Measurements from ENCODE around the gene TRMT112.

TRMT112 gene

DNA sequence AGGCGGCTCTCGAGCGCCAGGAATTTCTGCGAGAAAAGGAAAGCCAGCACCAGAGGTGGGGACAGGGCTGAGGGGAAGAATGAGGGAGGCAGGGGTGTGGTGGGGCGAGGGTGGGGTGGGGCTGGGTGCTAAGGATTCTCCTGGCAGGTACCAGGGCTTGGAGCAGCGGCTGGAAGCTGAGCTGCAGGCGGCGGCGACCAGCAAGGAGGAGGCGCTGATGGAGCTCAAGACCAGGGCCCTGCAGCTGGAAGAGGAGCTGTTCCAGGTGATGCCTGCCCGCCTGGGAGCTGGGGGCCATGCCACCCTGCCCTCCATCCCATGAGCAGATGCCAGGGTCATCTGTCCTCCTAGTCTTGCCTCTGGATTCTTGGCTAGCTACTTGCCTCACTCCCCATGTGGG, 32.0 kb upstream of the TRMT112 start:
- DNase-seq: no peak

DNA sequence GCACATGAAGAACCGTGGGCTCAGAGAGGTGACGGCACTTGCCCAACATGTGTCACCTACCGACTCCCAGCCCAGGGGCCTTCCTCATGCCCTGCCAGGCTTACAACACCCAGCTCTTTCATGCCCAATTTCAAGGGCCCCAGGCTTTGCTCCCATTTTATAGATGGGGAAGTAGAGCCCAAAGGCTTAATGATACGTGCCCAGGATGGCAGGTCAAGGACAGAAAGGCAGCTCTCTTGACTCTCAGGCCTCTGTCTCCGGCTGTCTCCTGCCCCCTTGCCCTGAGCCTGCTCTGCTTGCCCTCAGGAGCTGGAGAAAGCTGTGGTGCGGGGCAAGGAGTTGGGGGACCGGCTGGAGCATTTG, 31.6 kb upstream of the TRMT112 start:
- DNase-seq: no peak

DNA sequence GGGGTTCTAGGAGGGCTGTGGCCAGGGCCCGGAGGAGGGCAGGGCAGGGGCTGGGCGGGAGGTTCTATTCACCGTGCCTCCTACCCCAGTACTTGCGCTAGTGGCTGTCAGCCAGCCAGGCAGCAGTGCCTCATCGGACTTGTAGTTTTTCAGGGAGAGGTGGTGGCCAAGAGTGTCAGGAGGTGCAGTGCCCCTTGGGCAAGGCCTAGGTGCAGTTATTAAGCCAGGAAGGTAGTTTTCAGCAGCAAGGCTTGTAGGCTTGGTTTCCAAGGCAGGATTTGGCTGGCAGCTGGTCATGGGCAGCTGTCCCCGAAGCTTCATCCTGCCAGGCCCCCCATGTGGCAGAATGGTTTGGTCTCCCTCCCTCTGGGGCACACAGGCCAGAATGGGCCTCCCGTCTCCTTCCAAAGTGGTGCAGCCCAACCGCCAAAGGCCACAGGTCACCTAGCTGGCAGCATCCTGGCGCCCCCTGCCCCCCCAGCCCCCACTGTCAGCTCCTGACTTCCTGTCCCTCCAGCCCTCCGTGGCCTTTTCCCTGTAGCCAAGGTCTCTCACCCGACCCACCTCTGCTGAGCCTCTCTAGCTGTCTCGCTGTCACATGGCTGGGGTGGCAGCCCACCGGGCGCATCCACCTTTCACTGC, 31.1 kb upstream of the TRMT112 start:
- no peak for DNase-seq

DNA sequence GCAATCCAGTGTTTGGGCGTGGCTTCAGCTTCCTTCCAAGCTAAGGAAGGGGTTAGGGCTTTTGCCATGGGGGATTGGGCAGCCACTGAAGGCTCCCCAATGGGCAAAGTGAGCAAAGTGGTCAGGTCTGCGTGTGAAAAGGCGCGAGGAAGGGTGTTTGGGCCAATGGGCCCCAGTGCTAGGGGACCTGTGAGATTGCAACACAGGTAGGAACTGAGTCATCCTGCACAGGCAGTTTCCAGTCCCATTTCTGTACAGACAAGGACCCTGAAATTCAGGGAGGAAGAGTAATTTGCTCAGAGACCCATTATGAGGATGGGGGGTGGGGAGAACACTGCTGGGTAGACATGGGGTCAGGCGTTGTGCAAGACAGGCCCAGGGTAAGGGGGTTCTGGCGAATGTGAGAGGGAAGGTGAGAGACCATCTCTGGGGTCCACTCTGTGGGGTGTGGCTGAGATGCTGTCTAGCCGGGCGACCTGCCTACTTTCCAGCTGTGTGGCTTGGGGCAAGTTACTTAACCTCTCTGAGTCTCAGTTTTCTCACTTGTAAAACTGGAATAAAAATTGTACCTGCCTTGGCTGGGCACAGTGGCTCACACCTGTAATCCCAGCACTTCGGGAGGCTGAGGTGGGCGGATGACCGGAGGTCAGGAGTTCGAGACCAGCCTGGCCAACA, 30.0 kb upstream of the TRMT112 start:
- no peak for DNase-seq

DNA sequence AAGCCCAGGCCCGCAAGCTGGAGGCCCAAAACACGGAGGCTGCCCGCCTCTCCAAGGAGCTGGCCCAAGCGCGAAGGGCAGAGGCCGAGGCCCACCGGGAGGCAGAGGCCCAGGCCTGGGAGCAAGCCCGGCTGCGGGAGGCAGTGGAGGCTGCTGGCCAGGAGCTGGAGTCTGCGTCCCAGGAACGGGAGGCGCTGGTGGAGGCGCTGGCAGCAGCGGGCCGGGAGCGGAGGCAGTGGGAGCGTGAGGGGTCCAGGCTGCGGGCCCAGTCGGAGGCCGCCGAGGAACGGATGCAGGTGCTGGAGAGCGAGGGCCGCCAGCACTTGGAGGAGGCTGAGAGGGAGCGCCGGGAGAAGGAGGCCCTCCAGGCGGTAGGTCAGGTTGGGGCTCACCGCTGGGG, 27.4 kb upstream of the TRMT112 start:
- no peak for DNase-seq

DNA sequence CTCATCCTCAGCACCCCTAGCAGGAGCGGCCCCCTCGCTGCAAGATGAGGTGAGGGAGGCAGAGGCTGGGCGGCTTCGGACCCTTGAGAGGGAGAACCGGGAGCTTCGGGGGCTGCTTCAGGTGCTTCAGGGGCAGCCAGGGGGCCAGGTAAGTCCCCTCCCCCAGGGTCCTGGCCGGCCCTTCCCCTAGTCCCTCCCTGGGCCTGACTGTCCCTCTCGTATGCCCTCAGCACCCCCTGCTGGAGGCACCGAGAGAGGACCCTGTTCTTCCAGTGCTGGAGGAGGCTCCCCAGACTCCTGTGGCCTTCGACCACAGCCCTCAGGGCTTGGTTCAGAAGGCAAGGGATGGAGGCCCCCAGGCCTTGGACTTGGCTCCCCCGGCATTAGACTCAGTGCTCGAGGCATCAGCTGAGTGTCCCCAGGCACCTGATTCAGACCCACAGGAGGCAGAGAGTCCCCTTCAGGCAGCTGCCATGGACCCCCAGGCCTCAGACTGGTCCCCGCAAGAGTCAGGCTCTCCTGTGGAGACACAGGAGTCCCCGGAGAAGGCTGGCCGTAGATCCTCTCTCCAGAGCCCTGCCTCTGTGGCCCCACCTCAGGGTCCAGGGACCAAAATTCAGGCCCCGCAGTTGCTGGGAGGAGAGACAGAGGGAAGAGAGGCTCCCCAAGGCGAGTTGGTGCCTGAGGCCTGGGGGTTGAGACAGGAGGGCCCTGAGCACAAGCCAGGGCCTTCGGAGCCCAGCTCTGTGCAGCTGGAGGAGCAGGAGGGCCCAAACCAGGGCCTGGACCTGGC, 26.6 kb upstream of the TRMT112 start:
- DNase-seq: no peak

DNA sequence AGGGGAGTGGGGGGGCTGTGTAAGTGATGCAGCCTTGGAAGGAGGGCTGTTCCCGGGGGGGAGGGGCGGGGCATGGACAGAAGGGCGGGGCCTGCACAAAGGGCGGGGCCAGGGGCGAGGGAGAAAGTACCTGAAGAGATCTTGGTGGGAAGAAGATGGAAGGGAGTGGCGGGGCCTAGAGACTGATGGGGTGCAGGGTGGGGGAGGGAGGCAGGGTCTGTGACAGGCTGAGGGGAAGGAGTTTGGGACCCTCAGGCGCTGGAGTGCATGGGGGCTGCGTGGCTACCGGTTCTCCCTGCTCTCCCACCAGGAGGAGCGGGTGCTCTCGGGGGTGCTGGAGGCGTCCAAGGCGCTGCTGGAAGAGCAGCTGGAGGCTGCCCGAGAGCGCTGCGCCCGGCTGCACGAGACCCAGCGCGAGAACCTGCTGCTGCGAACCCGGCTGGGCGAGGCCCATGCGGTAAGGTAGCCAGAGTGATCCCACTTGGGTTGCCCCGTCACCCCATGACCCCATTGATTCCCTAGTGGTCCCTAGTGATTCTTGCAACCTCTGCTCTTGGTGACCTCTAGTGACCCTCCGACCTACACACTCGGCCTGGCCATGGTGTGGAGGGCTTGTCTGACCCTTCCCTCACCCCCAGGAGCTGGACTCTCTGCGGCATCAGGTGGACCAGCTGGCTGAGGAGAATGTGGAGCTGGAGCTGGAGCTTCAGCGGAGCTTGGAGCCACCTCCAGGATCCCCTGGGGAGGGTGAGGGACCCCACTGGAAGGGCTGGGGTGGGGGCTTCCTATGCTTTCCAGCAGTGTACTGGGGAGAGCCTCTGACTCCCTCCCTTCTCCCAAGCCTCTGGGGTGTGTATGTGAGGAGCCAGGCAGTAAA, 25.7 kb upstream of the TRMT112 start:
- DNase-seq: no peak

DNA sequence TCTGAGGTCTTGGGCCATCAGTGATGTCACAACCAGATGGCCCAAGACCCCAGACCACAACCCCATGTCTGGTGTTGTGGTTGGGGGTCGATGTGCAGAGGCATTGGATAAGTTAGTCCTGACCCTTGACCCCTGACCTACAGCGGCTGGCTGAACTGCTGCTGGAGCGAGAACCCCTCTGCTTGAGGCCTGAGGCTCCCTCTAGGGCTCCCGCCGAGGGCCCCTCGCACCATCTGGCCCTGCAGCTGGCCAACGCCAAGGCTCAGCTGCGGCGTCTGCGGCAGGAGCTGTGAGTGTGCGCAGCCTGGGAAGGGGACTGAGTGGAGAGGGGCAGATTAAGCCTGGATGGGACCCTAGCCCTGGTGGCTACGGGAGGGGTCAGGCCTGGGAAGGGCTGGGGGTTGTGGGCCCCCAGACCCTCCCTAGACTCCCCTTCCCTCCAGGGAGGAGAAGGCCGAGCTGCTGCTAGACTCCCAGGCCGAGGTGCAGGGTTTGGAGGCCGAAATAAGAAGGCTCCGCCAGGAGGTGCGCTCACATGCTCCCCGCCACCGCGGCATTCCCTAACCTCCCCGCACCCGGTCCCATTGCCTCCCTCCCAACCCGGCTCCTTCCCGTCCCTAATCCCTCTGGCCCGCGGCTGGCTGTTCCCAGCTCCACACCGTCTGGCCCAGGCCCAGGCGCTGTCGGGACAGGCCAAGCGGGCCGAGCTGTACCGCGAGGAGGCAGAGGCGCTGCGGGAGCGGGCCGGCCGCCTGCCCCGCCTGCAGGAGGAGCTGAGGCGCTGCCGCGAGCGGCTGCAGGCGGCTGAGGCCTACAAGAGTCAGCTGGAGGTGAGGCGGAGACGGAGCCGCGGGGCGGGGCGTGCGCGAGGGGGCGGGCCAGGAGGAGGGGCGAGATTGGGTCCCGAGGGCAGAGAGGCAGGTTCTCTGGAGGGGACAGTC, 24.8 kb upstream of the TRMT112 start:
- DNase-seq: peak; percentile 83

DNA sequence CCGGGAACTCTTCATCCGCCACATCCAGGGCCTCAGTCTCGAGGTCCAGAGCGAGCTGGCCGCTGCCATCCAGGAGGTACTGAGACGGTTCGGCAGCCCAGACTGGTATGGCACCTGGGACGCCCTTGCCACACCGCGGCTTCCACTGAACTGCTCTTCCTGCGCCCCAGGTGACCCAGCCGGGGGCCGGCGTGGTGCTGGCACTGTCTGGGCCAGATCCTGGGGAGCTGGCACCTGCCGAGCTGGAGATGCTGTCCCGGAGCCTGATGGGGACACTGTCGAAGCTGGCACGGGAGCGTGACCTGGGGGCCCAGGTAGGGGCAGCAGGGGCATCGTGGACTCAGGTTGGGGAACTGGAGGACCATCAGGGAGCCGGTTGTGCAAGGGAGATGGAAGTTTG, 24.1 kb upstream of the TRMT112 start:
- no peak for DNase-seq

DNA sequence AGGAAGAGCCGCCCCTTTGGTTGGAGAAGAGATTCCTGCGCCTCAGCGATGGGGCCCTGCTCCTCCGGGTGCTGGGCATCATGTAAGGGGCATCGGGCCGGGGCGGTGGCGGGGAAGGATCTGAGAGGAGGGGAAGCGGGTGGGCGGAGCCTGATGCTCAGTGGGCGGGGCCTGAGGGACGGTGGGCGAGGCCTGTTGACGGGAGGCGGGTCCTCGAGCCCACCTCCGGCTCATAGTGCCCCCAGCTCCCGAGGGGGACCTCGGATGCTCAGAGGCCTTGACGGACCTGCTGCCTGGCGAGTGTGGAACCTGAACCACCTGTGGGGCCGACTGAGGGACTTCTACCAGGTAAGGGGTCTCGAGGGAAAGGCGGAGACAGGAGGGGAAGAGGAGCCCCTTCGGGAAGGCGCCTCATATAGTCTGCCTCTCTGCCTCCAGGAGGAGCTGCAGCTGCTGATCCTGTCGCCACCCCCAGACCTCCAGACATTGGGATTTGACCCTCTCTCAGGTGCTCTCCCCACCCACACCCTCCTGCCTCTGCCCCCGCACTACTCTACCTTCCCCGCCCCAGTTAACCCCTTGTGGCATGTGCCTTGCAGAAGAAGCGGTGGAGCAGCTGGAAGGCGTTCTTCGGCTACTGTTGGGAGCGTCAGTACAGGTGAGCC, 23.4 kb upstream of the TRMT112 start:
- no peak for DNase-seq

DNA sequence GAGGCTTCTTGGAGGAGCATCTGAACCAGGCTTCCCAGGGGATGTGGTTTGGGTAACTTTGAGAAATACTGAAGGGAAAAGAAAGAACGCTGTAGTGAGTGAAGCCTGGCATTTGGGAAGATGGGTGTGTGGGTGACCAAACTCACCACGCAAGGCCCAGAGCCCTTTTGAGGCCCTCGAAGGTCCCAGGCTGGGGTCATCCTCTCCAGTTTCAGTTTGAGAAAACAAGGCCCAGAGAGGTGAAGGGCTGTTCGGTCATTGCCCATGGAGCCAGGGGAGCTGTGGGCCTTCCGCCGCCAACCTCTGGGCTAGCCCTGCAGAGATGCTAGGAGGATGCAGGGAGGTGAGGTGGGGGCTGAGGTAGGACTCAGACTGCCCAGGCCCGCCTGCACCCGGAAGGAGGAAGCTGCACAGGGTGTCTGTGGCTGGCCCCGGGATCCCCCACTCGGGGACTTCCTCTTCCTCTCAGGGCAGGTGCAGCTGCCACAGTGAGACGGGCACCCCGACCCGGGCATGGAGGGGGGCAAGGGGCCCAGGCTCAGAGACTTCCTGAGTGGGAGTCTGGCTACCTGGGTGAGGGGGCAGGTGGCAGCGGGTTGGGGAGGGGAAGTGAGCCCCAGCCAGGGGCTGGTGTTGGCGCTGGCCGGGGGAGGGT, 22.5 kb upstream of the TRMT112 start, which contains the start of gene CCDC88B:
Gene CCDC88B (plus strand): TSS at position 451 of the 655 bp plus-strand sequence. CDS start 63 bp downstream, at position 514.
- DNase-seq: no peak

DNA sequence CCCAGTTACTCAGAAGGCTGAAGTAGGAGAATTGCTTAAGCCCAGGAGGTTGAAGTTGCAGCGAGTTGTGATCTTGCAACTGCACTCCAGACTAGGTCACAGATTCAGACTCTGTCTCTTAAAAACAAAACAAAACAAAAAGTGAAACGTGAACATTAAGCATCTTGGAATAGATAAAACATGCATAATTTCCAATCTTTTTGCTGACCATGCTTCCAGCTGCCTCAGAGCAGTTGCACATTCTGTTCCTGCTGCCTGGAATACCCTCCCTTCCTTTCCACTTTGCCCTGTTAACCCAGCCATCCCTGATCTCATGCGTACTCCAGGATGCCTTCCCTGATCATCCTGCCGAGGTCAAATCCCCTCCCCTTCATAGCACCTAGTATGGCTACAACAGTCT, 21.9 kb upstream of the TRMT112 start:
- no peak for DNase-seq

DNA sequence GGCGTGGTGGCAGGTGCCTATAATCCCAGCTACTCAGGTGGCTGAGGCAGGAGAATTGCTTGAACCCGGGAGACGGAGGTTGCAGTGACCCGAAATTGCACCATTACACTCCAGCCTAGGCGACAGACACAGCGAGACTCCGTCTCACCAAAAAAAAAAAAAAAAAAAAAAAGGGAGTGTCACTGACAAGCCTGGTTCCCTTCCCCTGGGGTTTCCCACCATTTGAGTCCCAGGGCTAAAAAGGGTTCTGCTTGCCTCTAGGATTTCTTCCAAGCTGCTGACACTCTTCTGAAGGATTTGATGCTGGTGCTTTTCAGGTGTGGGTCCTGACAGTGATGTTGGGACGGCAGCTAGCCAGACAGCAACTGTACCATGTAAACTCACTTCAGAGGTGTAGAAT, 21.4 kb upstream of the TRMT112 start:
- no peak for DNase-seq

DNA sequence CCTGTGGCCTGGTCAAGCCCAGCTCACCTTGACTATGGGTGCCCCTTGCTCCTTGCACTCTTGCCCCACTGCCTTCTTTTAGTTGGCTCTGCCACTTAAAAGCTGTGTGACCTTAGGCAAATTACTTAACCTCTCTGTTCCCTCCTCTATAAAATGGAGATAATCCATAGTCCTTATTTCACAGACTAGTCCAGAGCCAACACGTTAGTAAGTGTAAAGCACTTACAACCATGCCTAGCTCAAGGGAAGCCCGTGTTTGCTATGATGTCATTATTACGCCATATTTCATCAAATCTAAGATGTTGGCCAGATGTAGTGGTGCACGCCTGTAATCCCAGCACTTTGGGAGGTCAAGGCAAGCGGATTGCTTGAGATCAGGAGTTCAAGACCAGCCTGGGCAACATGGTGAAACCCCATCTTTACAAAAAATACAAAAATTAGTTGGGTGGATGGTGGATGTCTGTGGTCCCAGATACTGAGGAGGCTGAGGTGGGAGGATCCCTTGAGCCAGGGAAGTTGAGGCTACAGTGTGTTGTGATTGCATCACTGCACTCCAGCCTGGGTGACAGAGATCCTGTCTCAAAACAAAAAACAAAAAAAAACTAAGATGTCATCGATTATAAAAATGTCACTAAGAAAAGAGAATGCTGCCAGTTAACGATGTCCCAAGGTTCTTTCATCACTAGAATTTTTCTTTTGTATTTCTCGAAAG, 20.3 kb upstream of the TRMT112 start:
- DNase-seq: no peak

DNA sequence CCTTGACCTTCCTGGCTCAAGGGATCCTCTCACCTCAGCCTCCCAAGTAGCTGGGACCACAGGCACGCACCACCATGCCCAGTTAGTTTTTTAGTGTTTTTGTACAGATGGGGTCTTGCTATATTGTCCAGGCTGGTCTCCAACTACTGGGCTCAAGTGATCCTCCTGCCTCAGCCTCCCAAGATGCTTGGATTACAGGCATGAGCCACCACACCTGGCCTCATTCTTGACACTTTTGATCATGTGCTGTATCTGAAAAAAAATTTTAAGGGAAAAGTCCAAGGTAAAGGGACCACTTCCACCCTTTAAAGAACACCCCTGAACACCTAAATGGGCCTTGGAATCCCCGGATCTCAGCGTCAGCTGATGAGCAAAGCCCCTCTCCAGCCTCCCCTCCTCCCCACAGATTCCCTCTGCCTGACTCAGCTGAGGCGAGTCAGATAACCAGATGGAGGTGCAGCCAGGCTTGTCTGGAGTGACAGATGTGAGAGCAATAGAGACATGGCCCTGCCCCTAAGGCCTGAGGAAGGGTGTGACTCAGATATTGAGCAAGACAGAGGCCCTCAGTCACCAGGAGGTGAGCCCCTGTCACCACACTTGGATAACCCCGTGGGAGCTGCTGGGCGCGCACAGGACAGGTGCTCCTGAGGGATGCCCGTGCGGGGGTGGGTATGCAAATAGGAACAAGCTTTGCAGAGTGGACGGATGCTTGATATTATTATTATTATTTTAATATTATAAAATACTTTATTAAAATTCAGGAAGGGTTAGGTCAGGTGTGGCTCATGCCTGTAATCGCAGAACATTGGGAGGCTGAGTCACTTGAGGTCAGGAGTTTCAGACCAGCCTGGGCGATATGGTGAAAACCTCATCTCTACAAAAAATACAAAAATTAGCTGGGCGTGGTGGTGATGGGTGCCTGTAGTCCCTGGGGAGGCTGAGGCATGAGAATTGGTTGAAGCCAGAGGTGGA, 17.7 kb upstream of the TRMT112 start:
- DNase-seq: peak; percentile 96

DNA sequence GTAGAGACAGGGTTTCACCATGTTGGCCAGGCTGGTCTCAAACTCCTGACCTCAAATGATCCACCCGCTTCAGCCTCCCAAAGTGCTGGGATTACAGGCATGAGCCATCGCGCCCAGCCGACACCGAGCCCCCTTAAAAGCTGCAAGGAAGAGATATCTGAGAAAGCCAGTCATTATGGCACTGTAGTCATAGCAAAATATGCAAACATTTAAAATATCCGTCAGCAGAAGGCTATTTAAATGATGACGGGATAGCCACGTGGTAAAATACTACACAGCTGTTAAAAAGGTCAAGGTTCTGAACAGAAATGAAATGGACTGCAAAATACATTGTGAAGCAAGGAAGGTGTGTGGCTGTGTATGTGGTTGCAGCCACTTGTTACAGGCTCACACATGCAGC, 16.2 kb upstream of the TRMT112 start:
- no peak for DNase-seq

DNA sequence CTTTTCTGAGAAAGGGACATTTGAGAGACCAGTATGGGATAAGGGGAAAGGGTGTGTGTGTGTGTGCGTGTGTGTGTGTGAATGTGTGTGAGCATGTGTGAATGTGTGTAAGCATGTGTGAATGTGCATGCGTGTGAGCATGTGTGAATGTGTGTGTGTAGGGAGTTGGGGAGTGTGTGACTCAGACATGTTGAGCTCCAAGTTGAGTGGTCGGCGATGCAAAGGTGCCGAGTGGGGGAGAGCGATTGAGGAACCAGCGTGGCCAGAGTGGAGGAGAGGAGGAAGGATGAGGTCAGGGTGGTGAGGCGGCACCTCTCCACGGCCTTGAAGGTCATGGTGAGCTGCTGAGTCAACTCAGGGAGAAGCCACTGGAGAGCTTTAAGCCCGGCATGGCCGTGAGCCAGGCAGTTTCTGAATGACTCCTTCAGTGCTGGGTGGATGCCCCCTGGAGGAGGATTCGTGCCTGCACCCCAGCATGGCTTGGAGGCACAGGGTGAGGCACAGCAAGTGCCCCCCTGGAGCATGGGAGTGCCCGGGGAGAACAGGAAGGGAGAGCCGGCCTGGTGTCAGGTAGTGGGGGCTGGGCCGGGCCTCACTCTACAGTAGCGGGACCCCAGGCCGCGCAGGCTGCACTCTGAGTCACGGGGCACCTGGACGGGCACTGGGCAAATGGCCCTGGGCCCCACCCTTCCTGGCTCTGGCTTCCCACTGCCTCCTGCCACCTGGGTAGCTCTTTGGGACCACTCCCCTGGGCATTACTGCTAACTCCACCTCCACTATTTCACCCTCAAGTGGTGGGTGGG, 14.4 kb upstream of the TRMT112 start:
- peak; percentile 82 for DNase-seq

DNA sequence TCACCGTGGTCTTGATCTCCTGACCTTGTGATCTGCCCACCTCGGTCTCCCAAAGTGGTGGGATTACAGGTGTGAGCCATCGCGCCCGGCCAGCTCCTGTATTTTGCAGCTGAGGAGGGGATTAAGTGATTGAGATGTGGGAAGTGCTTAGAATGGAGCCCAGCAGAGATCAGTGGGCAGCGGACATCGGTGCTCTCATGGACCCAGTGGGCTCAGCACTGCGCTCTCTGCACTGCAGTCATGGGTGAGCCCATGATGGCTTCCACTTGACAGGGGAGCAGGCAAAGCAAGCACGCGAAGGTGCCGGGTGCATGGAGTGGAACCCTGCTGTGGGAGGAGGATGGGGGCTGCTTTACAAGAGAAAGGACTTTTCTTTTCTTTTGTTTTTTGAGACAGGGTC, 13.5 kb upstream of the TRMT112 start:
- DNase-seq: no peak

Data from fibroblast of skin of abdomen (primary cell).